ENCODE measurements around the gene OSBPL7.
"Not testable (repeated sequence)": the region's sequence is repeated elsewhere in the genome, so short reads cannot be mapped to it uniquely, and the experiment has no call there.

OSBPL7 gene

GRCh38 chr17:47774987-47775580 is 46.5 kb downstream of the OSBPL7 start:
- no peak for DNase-seq

GRCh38 chr17:47774331-47774730 is 47.3 kb downstream of the OSBPL7 start:
- H3K4me2 ChIP-seq (ENCODE audit: low read length) = no peak overlapping the region
- no peak overlapping the region for H2BK15ac ChIP-seq (replicated peaks; ENCODE audit: low read depth)
- no peak overlapping the region for H4K8ac ChIP-seq (ENCODE audit: low read depth, low read length)
- H2BK5ac ChIP-seq (ENCODE audit: low read length) = no peak overlapping the region
- no peaks in the 10 kb centered on the region for H3K4me1 ChIP-seq (ENCODE audit: control insufficient read depth, low read depth, low read length)
- no peak overlapping the region for H3K9ac ChIP-seq (ENCODE audit: low read length)
- H3K56ac ChIP-seq (ENCODE audit: low read length) = no peak overlapping the region
- H3K23ac ChIP-seq (ENCODE audit: low read length) = no peak overlapping the region
- H3K36me3 ChIP-seq (ENCODE audit: control insufficient read depth, insufficient read depth, low read length) = no peaks in the 10 kb centered on the region
- no CpG with 5 or more reads among the region's 4 CpGs for WGBS (ENCODE audit: extremely low coverage, insufficient coverage, low lambda C conversion rate)
- H3K4ac ChIP-seq (ENCODE audit: low read depth, low read length) = no peak overlapping the region
- H3K79me1 ChIP-seq (ENCODE audit: low read length) = no peaks in the 10 kb centered on the region
- no peaks in the 10 kb centered on the region for H3K27me3 ChIP-seq (ENCODE audit: insufficient read depth, low read length, poor library complexity)
- H2AK5ac ChIP-seq (ENCODE audit: low read length) = no peak overlapping the region
- H3K79me2 ChIP-seq (ENCODE audit: control insufficient read depth, insufficient read depth, low read length) = no peaks in the 10 kb centered on the region
- DNase-seq = no peak
- H4K5ac ChIP-seq (ENCODE audit: low read length) = no peak overlapping the region
- H3K27ac ChIP-seq (ENCODE audit: low read depth, low read length) = no peak overlapping the region
- no peak overlapping the region for H3K4me3 ChIP-seq (ENCODE audit: low read length)
- H3K18ac ChIP-seq (ENCODE audit: low read length) = no peak overlapping the region
- no peak overlapping the region for H2BK120ac ChIP-seq (ENCODE audit: low read depth, low read length)

More at GRCh38 chr17:47774987-47775580, 46.5 kb downstream of the OSBPL7 start:
- no peak overlapping the region for H3K23ac ChIP-seq (ENCODE audit: low read length)
- H4K5ac ChIP-seq (ENCODE audit: low read length) = no peak overlapping the region
- no peak overlapping the region for H2AK5ac ChIP-seq (ENCODE audit: low read length)
- no peak overlapping the region for H2BK5ac ChIP-seq (ENCODE audit: low read length)
- H3K9ac ChIP-seq (ENCODE audit: low read length) = no peak overlapping the region
- no peak overlapping the region for H3K4me2 ChIP-seq (ENCODE audit: low read length)
- H3K18ac ChIP-seq (ENCODE audit: low read length) = no peak overlapping the region
- no CpG with 5 or more reads among the region's 1 CpG for WGBS (ENCODE audit: extremely low coverage, insufficient coverage, low lambda C conversion rate)
- H3K79me1 ChIP-seq (ENCODE audit: low read length) = no peaks in the 10 kb centered on the region
- no peaks in the 10 kb centered on the region for H3K27me3 ChIP-seq (ENCODE audit: insufficient read depth, low read length, poor library complexity)
- no peaks in the 10 kb centered on the region for H3K4me1 ChIP-seq (ENCODE audit: control insufficient read depth, low read depth, low read length)
- H3K4ac ChIP-seq (ENCODE audit: low read depth, low read length) = no peak overlapping the region
- no peaks in the 10 kb centered on the region for H3K36me3 ChIP-seq (ENCODE audit: control insufficient read depth, insufficient read depth, low read length)
- no peak overlapping the region for H2BK120ac ChIP-seq (ENCODE audit: low read depth, low read length)
- no peaks in the 10 kb centered on the region for H3K79me2 ChIP-seq (ENCODE audit: control insufficient read depth, insufficient read depth, low read length)
- H4K8ac ChIP-seq (ENCODE audit: low read depth, low read length) = no peak overlapping the region
- H2BK15ac ChIP-seq (replicated peaks; ENCODE audit: low read depth) = no peak overlapping the region
- no peak overlapping the region for H3K56ac ChIP-seq (ENCODE audit: low read length)
- H3K27ac ChIP-seq (ENCODE audit: low read depth, low read length) = no peak overlapping the region
- no peak overlapping the region for H3K4me3 ChIP-seq (ENCODE audit: low read length)

GRCh38 chr17:47773649-47774048 is 47.9 kb downstream of the OSBPL7 start:
- not testable (repeated sequence) for H3K23ac ChIP-seq (ENCODE audit: low read length); H3K18ac ChIP-seq (ENCODE audit: low read length); H3K4me2 ChIP-seq (ENCODE audit: low read length); H3K27ac ChIP-seq (ENCODE audit: low read depth, low read length); H3K56ac ChIP-seq (ENCODE audit: low read length); H3K36me3 ChIP-seq (ENCODE audit: control insufficient read depth, insufficient read depth, low read length); H2BK5ac ChIP-seq (ENCODE audit: low read length); H3K9ac ChIP-seq (ENCODE audit: low read length); H3K4me3 ChIP-seq (ENCODE audit: low read length); H4K5ac ChIP-seq (ENCODE audit: low read length); H3K79me2 ChIP-seq (ENCODE audit: control insufficient read depth, insufficient read depth, low read length); H3K4me1 ChIP-seq (ENCODE audit: control insufficient read depth, low read depth, low read length); H2BK120ac ChIP-seq (ENCODE audit: low read depth, low read length); H3K79me1 ChIP-seq (ENCODE audit: low read length); H3K4ac ChIP-seq (ENCODE audit: low read depth, low read length); H2BK15ac ChIP-seq (replicated peaks; ENCODE audit: low read depth); H4K8ac ChIP-seq (ENCODE audit: low read depth, low read length); H2AK5ac ChIP-seq (ENCODE audit: low read length); DNase-seq; H3K27me3 ChIP-seq (ENCODE audit: insufficient read depth, low read length, poor library complexity)
- no CpG with 5 or more reads among the region's 9 CpGs for WGBS (ENCODE audit: extremely low coverage, insufficient coverage, low lambda C conversion rate)

GRCh38 chr17:47763913-47764582 is 57.5 kb downstream of the OSBPL7 start:
- no CpG with 5 or more reads among the region's 3 CpGs for WGBS (ENCODE audit: extremely low coverage, insufficient coverage, low lambda C conversion rate)
- no peak overlapping the region for H3K56ac ChIP-seq (ENCODE audit: low read length)
- no peaks in the 10 kb centered on the region for H3K4me1 ChIP-seq (ENCODE audit: control insufficient read depth, low read depth, low read length)
- H3K79me2 ChIP-seq (ENCODE audit: control insufficient read depth, insufficient read depth, low read length) = no peaks in the 10 kb centered on the region
- H3K79me1 ChIP-seq (ENCODE audit: low read length) = no peaks in the 10 kb centered on the region
- H3K23ac ChIP-seq (ENCODE audit: low read length) = no peak overlapping the region
- no peak overlapping the region for H2BK120ac ChIP-seq (ENCODE audit: low read depth, low read length)
- H3K9ac ChIP-seq (ENCODE audit: low read length) = no peak overlapping the region
- no peak overlapping the region for H3K4ac ChIP-seq (ENCODE audit: low read depth, low read length)
- no peak overlapping the region for H4K8ac ChIP-seq (ENCODE audit: low read depth, low read length)
- no peak overlapping the region for H2BK5ac ChIP-seq (ENCODE audit: low read length)
- no peak overlapping the region for H3K18ac ChIP-seq (ENCODE audit: low read length)
- no peaks in the 10 kb centered on the region for H3K27me3 ChIP-seq (ENCODE audit: insufficient read depth, low read length, poor library complexity)
- H4K5ac ChIP-seq (ENCODE audit: low read length) = no peak overlapping the region
- H3K4me3 ChIP-seq (ENCODE audit: low read length) = no peak overlapping the region
- no peak for DNase-seq
- no peak overlapping the region for H3K27ac ChIP-seq (ENCODE audit: low read depth, low read length)
- H2AK5ac ChIP-seq (ENCODE audit: low read length) = no peak overlapping the region
- H3K36me3 ChIP-seq (ENCODE audit: control insufficient read depth, insufficient read depth, low read length) = no peaks in the 10 kb centered on the region
- no peak overlapping the region for H3K4me2 ChIP-seq (ENCODE audit: low read length)
- no peak overlapping the region for H2BK15ac ChIP-seq (replicated peaks; ENCODE audit: low read depth)

GRCh38 chr17:47762728-47763127 is 58.9 kb downstream of the OSBPL7 start:
- no CpG with 5 or more reads among the region's 2 CpGs for WGBS (ENCODE audit: extremely low coverage, insufficient coverage, low lambda C conversion rate)
- no peak overlapping the region for H2BK5ac ChIP-seq (ENCODE audit: low read length)

More at GRCh38 chr17:47762728-47763127, 58.9 kb downstream of the OSBPL7 start:
- Histone ChIP-seq H3K9ac (ENCODE audit: low read length) (no peak overlapping the region), H3K18ac (ENCODE audit: low read length) (no peak overlapping the region), H3K79me2 (ENCODE audit: control insufficient read depth, insufficient read depth, low read length) (no peaks in the 10 kb centered on the region), H3K36me3 (ENCODE audit: control insufficient read depth, insufficient read depth, low read length) (no peaks in the 10 kb centered on the region), H3K27ac (ENCODE audit: low read depth, low read length) (no peak overlapping the region), H3K4me1 (ENCODE audit: control insufficient read depth, low read depth, low read length) (no peaks in the 10 kb centered on the region), H4K5ac (ENCODE audit: low read length) (no peak overlapping the region), H2BK15ac (replicated peaks; ENCODE audit: low read depth) (no peak overlapping the region), H2AK5ac (ENCODE audit: low read length) (no peak overlapping the region), H3K79me1 (ENCODE audit: low read length) (no peaks in the 10 kb centered on the region), H2BK120ac (ENCODE audit: low read depth, low read length) (no peak overlapping the region), H3K4ac (ENCODE audit: low read depth, low read length) (no peak overlapping the region), H3K27me3 (ENCODE audit: insufficient read depth, low read length, poor library complexity) (no peaks in the 10 kb centered on the region), H4K8ac (ENCODE audit: low read depth, low read length) (no peak overlapping the region), H3K56ac (ENCODE audit: low read length) (no peak overlapping the region), H3K4me2 (ENCODE audit: low read length) (no peak overlapping the region), H3K23ac (ENCODE audit: low read length) (no peak overlapping the region), H3K4me3 (ENCODE audit: low read length) (no peak overlapping the region)
- no peak for DNase-seq
